Measurements from ENCODE around the gene COX7B2.

DNA sequence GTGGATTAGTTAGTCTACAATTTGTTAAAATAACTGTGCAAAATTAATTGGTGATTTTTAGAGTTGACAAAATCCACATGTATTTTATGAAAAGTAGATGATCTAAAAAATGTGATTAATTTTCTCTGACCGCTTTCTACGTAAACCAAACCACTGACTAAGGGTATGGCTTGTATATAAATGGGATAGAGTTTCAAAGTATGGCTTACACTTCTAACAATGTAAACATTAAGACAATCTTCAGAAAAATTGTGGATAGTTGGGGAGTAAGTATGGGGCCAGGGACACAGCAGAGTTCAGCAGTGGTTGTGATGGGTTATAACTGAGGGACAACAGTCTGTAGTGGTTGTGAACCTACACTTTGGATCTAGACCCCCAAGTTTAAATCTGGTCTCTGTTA is 44.5 kb upstream of the COX7B2 start:
- TF ChIP-seq, protein P1, sequence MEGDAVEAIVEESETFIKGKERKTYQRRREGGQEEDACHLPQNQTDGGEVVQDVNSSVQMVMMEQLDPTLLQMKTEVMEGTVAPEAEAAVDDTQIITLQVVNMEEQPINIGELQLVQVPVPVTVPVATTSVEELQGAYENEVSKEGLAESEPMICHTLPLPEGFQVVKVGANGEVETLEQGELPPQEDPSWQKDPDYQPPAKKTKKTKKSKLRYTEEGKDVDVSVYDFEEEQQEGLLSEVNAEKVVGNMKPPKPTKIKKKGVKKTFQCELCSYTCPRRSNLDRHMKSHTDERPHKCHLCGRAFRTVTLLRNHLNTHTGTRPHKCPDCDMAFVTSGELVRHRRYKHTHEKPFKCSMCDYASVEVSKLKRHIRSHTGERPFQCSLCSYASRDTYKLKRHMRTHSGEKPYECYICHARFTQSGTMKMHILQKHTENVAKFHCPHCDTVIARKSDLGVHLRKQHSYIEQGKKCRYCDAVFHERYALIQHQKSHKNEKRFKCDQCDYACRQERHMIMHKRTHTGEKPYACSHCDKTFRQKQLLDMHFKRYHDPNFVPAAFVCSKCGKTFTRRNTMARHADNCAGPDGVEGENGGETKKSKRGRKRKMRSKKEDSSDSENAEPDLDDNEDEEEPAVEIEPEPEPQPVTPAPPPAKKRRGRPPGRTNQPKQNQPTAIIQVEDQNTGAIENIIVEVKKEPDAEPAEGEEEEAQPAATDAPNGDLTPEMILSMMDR (IDR thresholded peaks at IDR 0.05; ENCODE audit: insufficient read depth, low read length, poor library complexity, severe bottlenecking) = no peak
- no peak for TF ChIP-seq EZH2phosphoT487 (conservative IDR thresholded peaks at IDR 0.05; ENCODE audit: low read length)

Data from SU-DHL-6 (cell line).